Measurements from ENCODE around the gene ATP7B.

Gene ATP7B

DNA sequence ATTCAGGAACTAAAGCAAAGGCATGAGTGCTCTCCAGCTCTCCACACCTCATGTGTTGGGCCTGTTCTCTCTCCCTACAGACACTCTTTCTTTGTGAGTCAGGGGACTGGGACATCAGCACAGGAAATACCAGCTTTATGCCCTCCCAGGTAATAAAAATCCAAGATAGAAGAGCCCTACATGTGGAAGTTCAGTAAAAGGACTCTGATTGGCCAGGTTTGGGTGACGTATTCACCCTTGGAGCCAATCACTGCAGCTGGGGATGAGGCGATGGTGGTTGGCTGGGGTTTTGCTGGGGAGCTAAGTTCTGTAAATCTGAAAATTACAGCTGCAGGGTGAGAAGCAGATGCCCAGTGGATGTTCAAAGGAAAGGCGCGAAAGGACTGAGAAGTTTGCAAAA, 117.0 kb downstream of the ATP7B start:
- DNase-seq (ENCODE audit: low read depth in 2 of 2), result no peak

DNA sequence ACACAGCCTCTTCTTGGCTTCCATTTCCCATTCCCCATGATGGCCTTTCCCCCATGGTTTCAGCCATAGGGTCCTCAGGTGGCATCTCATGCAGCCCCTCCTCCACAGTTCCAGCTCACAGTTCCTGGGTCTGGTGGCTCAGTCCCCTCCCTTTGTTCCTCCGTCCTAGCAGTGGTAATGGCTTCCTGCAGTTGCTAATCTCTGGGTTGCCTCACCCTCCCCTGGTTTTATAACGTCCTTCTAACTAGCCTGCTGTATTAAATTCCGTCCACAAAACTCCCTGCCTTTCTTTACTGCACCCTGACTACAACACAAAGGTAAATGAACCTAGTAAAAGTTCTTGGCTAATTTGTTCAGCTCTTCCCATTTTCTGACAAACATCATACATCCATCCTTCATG, 118.6 kb downstream of the ATP7B start:
- DNase-seq (ENCODE audit: low read depth in 2 of 2), result no peak

DNA sequence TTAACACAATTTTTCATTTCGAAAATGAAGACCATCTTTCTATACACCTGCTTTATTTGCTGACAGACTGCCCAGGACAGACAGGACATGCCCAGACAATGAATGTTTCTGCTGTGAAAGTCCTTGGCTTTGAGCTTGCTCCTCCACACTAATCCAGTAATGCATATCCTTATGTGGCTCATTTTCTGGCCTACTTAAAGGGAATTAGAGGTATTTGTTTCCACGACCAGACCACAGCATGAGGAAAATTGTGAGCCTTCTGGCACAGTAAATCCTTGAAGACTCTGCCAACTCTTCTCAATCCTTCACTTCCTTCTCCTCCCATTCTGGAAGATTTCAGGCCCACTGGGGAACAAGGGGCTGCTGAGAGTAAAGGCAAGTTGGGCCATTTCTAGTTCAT, 123.8 kb downstream of the ATP7B start:
- DNase-seq (ENCODE audit: low read depth in 2 of 2), result no peak

DNA sequence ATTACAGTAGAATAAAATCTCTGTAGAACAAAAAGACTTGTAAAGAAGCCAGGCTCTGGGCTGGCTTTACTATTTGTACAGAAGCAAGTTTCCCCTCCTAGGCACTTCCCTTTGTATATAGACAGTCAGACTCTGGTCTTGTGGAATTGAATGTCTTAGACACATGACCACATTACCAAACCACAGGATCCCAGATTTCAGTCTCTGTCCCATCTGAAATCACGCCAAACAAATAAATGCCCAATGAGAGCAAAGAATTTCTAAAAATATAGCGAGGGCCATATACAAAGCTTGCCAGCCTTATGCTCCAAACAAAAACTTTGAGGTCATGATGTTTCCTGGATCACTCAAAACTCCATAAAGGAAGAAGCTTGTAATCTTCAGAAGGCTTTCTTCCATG, 125.6 kb downstream of the ATP7B start:
- no peak for DNase-seq (ENCODE audit: low read depth in 2 of 2)

DNA sequence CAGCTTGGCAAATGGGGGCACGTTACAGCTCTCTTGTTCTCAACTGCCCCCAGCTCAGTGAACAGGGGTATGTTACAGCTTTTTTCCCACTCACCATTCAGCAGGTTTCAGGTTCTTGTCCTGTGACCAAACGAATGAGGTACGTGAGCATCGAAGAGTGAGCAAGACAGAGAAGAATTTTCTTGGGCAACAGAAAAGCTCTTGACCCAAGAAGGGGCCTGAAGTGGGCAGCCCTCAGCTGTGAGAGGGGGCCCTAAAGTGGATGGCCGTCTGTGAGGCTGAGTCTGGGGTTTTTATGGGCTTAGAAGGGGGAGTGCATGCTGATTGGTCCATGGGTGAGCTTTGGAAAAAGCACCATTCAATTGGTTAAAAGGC, 128.0 kb downstream of the ATP7B start:
- no peak for DNase-seq (ENCODE audit: low read depth in 2 of 2)

Data from stimulated activated CD4-positive, alpha-beta T cell treated with anti-CD3 and anti-CD28 coated beads, Interleukin-15, amount 100 ng/mL, for 48 hours (primary cell).